KMS-11 (cell line): ENCODE results near the gene NSDHL.
"Not testable (repeated sequence)": the region's sequence is repeated elsewhere in the genome, so short reads cannot be mapped to it uniquely, and the experiment has no call there.

Experiments
- H2AFZ ChIP-seq: fragments of 200-600 bp; sonication (generic); 2 replicates; pipeline ENCODE4 v1.6.1; 2016; ENCODE audit warnings: antibody characterized with exemption, mixed run types, low read depth
- H3K27ac ChIP-seq: fragments of 200-600 bp; sonication (generic); 2 replicates; pipeline ENCODE4 v1.6.1; 2016; ENCODE audit warnings: mild to moderate bottlenecking, mixed run types
- H3K27me3 ChIP-seq: fragments of 200-600 bp; sonication (generic); 2 replicates; pipeline ENCODE4 v1.6.1; 2017; ENCODE audit warnings: mild to moderate bottlenecking, low read depth, mixed run types, moderate library complexity; ENCODE audit not compliant: insufficient read depth
- H3K36me3 ChIP-seq: fragments of 200-600 bp; sonication (generic); 2 replicates; pipeline ENCODE4 v1.6.1; 2017; ENCODE audit warnings: mild to moderate bottlenecking, mixed run types; ENCODE audit not compliant: insufficient read depth
- H3K4me1 ChIP-seq: fragments of 200-600 bp; sonication (generic); 2 replicates; pipeline ENCODE4 v1.6.1; 2016; ENCODE audit warnings: mild to moderate bottlenecking, low read depth, mixed run types; ENCODE audit not compliant: poor library complexity, severe bottlenecking
- H3K4me2 ChIP-seq: fragments of 200-600 bp; sonication (generic); 2 replicates; pipeline ENCODE4 v1.7.0; 2016; ENCODE audit warnings: mild to moderate bottlenecking, mixed run types
- H3K4me3 ChIP-seq: fragments of 200-600 bp; sonication (generic); IDR thresholded peaks from 2 replicates; pipeline ENCODE4 v1.6.1; 2017; ENCODE audit warnings: low read depth, low read length, mixed read lengths; ENCODE audit not compliant: insufficient read depth
- H3K79me2 ChIP-seq: fragments of 200-600 bp; sonication (generic); 2 replicates; pipeline ENCODE4 v1.6.1; 2016; ENCODE audit warnings: low read depth, mixed run types; ENCODE audit not compliant: insufficient read depth
- H3K9ac ChIP-seq: fragments of 200-600 bp; sonication (generic); 2 replicates; pipeline ENCODE4 v1.6.1; 2016; ENCODE audit warnings: mild to moderate bottlenecking, mixed run types
- H4K20me1 ChIP-seq: fragments of 200-600 bp; sonication (generic); 2 replicates; pipeline ENCODE4 v1.6.1; 2016; ENCODE audit warnings: mild to moderate bottlenecking, mixed run types; ENCODE audit not compliant: insufficient read depth
- CTCF ChIP-seq: fragments of 200-600 bp; sonication (generic); conservative IDR thresholded peaks from 2 replicates; pipeline ENCODE4 v1.6.1; 2017; ENCODE audit warnings: low read depth, mild to moderate bottlenecking, antibody characterized with exemption, low read length, moderate library complexity, mixed read lengths

NSDHL gene

GRCh38 chrX:152833378-152833777 lies 2.5 kb downstream of the NSDHL start:
- Histone ChIP-seq H3K79me2 (peaks cover 18% of the 10 kb centered on the region; the same call in 1 of the 2 replicates), H3K4me2 (no peak overlapping the region), H3K36me3 (no peaks in the 10 kb centered on the region), H4K20me1 (no peaks in the 10 kb centered on the region), H2AFZ (no peak overlapping the region), H3K4me1 (no peaks in the 10 kb centered on the region), H3K27me3 (no peaks in the 10 kb centered on the region), H3K27ac (no peak overlapping the region), H3K9ac (no peak overlapping the region), H3K4me3 (no peak overlapping the region)
- no peak for TF ChIP-seq CTCF

GRCh38 chrX:152835470-152835869 lies 4.6 kb downstream of the NSDHL start:
- not testable (repeated sequence) for H3K27me3 ChIP-seq, H3K27ac ChIP-seq, H3K4me2 ChIP-seq, H3K4me3 ChIP-seq, H3K4me1 ChIP-seq, H4K20me1 ChIP-seq, H2AFZ ChIP-seq, H3K36me3 ChIP-seq, H3K9ac ChIP-seq
- peaks cover 18% of the 10 kb centered on the region; the same call in 1 of the 2 replicates for H3K79me2 ChIP-seq

- H4K20me1 ChIP-seq: no peaks in the 10 kb centered on the region
- H3K27me3 ChIP-seq: no peaks in the 10 kb centered on the region
- no peak overlapping the region for H3K4me3 ChIP-seq
- TF ChIP-seq CTCF: no peak
- H2AFZ ChIP-seq: no peak overlapping the region
- H3K36me3 ChIP-seq: no peaks in the 10 kb centered on the region; the same call in 1 of the 2 replicates
- H3K4me2 ChIP-seq: no peak overlapping the region
- H3K4me1 ChIP-seq: no peaks in the 10 kb centered on the region
- no peak overlapping the region for H3K9ac ChIP-seq
- H3K79me2 ChIP-seq: no peaks in the 10 kb centered on the region; the same call in 1 of the 2 replicates
- no peak overlapping the region for H3K27ac ChIP-seq
Measured at GRCh38 chrX:152842772-152843338, 12.0 kb downstream of the NSDHL start.

- no peaks in the 10 kb centered on the region for H3K4me1 ChIP-seq
- no peak overlapping the region for H3K9ac ChIP-seq
- no peaks in the 10 kb centered on the region for H3K27me3 ChIP-seq
- H3K36me3 ChIP-seq: no peaks in the 10 kb centered on the region; the same call in 1 of the 2 replicates
- H4K20me1 ChIP-seq: no peaks in the 10 kb centered on the region
- no peak for TF ChIP-seq CTCF
- no peak overlapping the region for H3K27ac ChIP-seq
- H3K4me2 ChIP-seq: no peak overlapping the region
- H3K79me2 ChIP-seq: no peaks in the 10 kb centered on the region; the same call in 1 of the 2 replicates
- H3K4me3 ChIP-seq: no peak overlapping the region
- no peak overlapping the region for H2AFZ ChIP-seq
Measured at GRCh38 chrX:152843852-152844251, 13.0 kb downstream of the NSDHL start.

GRCh38 chrX:152844256-152844655 lies 13.4 kb downstream of the NSDHL start:
- Histone ChIP-seq H2AFZ (no peak overlapping the region), H3K27ac (no peak overlapping the region), H3K9ac (no peak overlapping the region), H4K20me1 (no peaks in the 10 kb centered on the region), H3K4me2 (no peak overlapping the region), H3K4me3 (no peak overlapping the region), H3K36me3 (no peaks in the 10 kb centered on the region; the same call in 1 of the 2 replicates), H3K79me2 (no peaks in the 10 kb centered on the region; the same call in 1 of the 2 replicates), H3K4me1 (no peaks in the 10 kb centered on the region), H3K27me3 (no peaks in the 10 kb centered on the region)
- TF ChIP-seq CTCF: no peak
